ENCODE data around the gene THEMIS. TPM values are rescaled to one million over a fixed set of nuclear protein-coding genes. Genes with fewer than 3 reads are reported as not detected.
"Not testable (repeated sequence)": the region's sequence is repeated elsewhere in the genome, so short reads cannot be mapped to it uniquely, and the experiment has no call there.

THEMIS gene
- total and polyA plus RNA-seq, 11 donors, result 0.01 to 2.3 (median 0.39) TPM; not detected in 6

DNA sequence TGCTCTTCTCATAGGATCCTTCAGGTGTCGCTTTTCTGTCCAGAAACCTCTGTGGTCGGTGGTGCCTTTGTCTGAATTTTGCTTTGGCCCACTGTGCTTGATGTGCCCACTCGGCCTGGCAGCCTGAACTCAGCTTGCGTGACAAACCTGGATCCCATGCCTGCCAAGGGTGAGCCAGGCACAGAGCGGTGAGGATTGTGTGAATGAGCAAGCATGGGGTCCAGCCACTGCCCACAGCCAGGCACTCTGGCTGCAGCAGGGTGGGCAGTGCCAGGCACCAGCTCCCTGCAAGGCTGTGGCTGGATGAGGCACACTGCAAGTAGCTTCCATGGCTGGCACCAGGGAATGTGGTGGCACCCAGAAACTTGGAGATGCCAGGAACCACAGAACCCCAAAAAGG lies 110.3 kb downstream of the THEMIS start:
- Histone ChIP-seq H3K27me3 (peaks cover 0 to 4% (median 0%) of the 10 kb centered on the region in 9 donors), H3K27ac (no peak overlapping the region), H3K36me3 (no peaks in the 10 kb centered on the region), H3K4me1 (no peaks in the 10 kb centered on the region), H3K9me3 (no peaks in the 10 kb centered on the region), H3K4me3 (no peak overlapping the region)
- ATAC-seq (no peak), DNase-seq (no peak)
- 85 to 91% (median 90%) methylated on average over 5 of the region's 5 CpGs for WGBS, 4 donors
- TF ChIP-seq, protein P1, sequence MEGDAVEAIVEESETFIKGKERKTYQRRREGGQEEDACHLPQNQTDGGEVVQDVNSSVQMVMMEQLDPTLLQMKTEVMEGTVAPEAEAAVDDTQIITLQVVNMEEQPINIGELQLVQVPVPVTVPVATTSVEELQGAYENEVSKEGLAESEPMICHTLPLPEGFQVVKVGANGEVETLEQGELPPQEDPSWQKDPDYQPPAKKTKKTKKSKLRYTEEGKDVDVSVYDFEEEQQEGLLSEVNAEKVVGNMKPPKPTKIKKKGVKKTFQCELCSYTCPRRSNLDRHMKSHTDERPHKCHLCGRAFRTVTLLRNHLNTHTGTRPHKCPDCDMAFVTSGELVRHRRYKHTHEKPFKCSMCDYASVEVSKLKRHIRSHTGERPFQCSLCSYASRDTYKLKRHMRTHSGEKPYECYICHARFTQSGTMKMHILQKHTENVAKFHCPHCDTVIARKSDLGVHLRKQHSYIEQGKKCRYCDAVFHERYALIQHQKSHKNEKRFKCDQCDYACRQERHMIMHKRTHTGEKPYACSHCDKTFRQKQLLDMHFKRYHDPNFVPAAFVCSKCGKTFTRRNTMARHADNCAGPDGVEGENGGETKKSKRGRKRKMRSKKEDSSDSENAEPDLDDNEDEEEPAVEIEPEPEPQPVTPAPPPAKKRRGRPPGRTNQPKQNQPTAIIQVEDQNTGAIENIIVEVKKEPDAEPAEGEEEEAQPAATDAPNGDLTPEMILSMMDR (IDR thresholded peaks at IDR 0.05), result no peak
- TF ChIP-seq POLR2A (IDR thresholded peaks at IDR 0.05), result no peak
- intact Hi-C loops (cut with DNase I), result no loop called here

DNA sequence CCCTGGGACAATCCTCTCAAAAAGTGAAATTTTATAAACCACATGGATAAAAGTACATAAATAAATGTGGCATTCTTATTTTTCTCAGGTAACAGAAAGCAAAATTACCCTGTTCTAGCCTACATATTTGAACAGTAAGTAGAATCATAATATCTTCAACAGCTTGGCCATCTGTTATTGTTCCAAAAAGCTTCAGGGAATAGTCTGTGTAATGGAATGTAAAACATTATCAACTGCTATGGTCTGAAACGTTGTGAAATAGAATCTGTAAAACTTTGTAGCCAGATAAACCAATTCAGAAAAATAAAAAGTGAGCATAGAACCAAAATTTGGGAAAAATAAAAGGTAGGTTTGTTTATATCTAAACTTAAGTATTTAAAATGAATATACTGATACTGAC lies 114.7 kb downstream of the THEMIS start:
- no peak overlapping the region for H3K4me3 ChIP-seq
- no peaks in the 10 kb centered on the region for H3K36me3 ChIP-seq
- WGBS, 4 donors, result 7 to 31% (median 14%) methylated on average over 1 of the region's 1 CpG
- intact Hi-C loops (cut with DNase I), result no loop called here
- TF ChIP-seq, protein P1 (IDR thresholded peaks at IDR 0.05), result no peak
- no peak for TF ChIP-seq POLR2A (IDR thresholded peaks at IDR 0.05)
- peaks cover 0 to 4% (median 0%) of the 10 kb centered on the region in 9 donors for H3K27me3 ChIP-seq
- DNase-seq, result no peak
- H3K4me1 ChIP-seq, result no peaks in the 10 kb centered on the region
- no peak overlapping the region for H3K27ac ChIP-seq
- H3K9me3 ChIP-seq, result peaks cover 0 to 5% (median 0%) of the 10 kb centered on the region in 12 donors
- no peak for ATAC-seq

DNA sequence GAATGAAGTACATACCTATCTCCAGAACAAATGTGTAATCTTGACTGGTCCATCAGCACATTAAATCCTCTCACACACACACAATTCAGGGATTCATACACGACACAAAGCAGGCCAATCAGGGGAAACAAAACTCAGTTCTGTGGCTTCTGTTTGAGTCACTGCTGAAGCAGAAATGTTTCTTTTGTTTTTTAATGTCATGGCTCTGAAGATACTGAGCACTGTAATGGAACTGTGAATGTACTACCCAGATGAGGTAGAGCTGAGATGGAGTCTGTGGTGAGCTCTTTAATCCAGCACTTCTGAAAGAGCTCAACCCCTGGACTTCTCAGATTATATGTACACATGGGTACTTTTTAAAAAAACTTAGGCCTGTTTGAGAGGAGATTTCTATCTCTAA lies 116.4 kb downstream of the THEMIS start:
- H3K9me3 ChIP-seq, result peaks cover 0 to 5% (median 0%) of the 10 kb centered on the region in 12 donors
- H3K4me1 ChIP-seq, result no peaks in the 10 kb centered on the region
- no peak for TF ChIP-seq POLR2A (IDR thresholded peaks at IDR 0.05)
- TF ChIP-seq, protein P1 (IDR thresholded peaks at IDR 0.05), result no peak
- intact Hi-C loops (cut with DNase I), result no loop called here
- H3K4me3 ChIP-seq, result no peak overlapping the region
- WGBS, 4 donors, result 62 to 73% (median 72%) methylated on average over 1 of the region's 1 CpG
- no peak for ATAC-seq
- H3K36me3 ChIP-seq, result no peaks in the 10 kb centered on the region
- no peak overlapping the region for H3K27ac ChIP-seq
- H3K27me3 ChIP-seq, result peaks cover 0 to 4% (median 0%) of the 10 kb centered on the region in 9 donors
- no peak for DNase-seq

DNA sequence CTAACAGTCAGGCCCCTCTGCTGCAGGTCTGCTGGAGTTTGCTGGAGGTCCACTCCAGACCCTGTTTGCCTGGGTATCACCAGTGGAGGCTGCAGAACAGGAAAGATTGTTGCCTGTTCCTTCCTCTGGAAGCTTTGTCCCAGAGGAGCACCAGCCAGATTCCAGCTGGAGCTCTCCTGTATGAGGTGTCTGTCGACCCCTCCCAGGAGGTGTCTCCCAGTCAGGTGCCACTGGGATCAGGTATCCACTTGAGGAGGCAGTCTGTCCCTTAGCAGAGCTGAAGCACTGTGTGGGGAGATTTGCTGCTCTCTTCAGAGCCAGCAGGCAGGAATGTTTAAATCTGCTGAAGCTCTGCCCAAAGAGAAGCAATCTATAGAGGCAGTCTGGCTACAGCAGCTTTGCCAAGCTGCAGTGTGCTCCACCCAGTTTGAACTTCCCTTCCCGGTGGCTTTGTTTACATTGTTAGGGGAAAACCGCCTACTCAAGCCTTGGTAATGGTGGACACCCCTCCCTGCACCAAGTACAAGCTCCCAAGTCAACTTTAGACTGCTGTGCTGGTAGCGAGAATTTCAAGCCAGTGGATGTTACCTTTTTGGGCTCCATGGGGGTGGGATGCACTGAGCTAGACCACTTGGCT lies 119.1 kb downstream of the THEMIS start:
- H3K27ac ChIP-seq; intact Hi-C loops (cut with DNase I); H3K36me3 ChIP-seq; DNase-seq; H3K9me3 ChIP-seq; ATAC-seq; H3K27me3 ChIP-seq; H3K4me1 ChIP-seq; H3K4me3 ChIP-seq: not testable (repeated sequence)
- WGBS, 4 donors, result 61 to 83% (median 70%) methylated on average over 1 to 4 of the region's 4 CpGs

DNA sequence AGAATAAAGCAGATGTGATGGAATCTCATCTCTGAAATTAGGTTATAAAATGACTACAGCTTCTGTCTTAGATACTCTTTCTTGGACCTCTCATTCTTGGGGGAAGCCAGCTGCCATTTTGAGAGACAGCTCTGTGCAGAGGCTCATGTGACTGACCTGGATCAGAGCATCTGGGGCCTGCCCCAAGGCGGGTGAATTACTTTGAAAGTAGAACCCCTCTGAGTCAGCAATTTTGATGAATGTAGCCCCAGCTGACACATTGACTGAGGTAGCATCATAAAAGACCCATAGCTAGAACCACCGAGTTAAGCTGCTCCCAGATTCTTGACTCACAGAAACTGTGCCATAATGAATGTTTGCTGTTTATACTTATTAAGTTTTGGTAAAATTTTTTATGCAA lies 124.5 kb downstream of the THEMIS start:
- no peak for TF ChIP-seq POLR2A (IDR thresholded peaks at IDR 0.05)
- TF ChIP-seq, protein P1 (IDR thresholded peaks at IDR 0.05), result no peak

More for the DNA sequence above, 124.5 kb downstream of the THEMIS start:
- Histone ChIP-seq H3K27me3 (no peaks in the 10 kb centered on the region), H3K36me3 (no peaks in the 10 kb centered on the region), H3K9me3 (peaks cover 0 to 6% (median 0%) of the 10 kb centered on the region in 12 donors), H3K4me1 (no peaks in the 10 kb centered on the region), H3K4me3 (no peak overlapping the region), H3K27ac (no peak overlapping the region)
- 64 to 80% (median 76%) methylated on average over 2 of the region's 2 CpGs for WGBS, 4 donors
- no peak for ATAC-seq
- intact Hi-C loops (cut with DNase I), result no loop called here
- no peak for DNase-seq

All from heart left ventricle (tissue), 16 donors.